K562 (cell line): Measurements from ENCODE around the gene SHLD1. TPM values are rescaled to one million over a fixed set of nuclear protein-coding genes. Genes with fewer than 3 reads are reported as not detected.

Experiments used
- ATAC-seq: fragments of 200-7000 bp; cut with Tn5 transposase; 3 replicates; pipeline ENCODE4 v1.9.1; 2020; ENCODE audit warnings: moderate library complexity
- BruUV-seq: library from RNA; stranded (reverse); fragments of 400-500 nt; replicated peaks from 2 replicates; lab custom pipeline; 2021; lab: Mats Ljungman, UMichigan
- CTCF ChIA-PET: fragments of 300-600 bp; formaldehyde crosslinking; extraction: SDS; loops from one replicate; lab custom pipeline; 2021; ENCODE audit warnings: low intra/inter-chr PET ratio; lab: Yijun Ruan, JAX
- POLR2A ChIA-PET: fragments of 300-600, 350-650 bp; sonication (Branson Sonifier 250); formaldehyde crosslinking; extraction: SDS; loops from one replicate; lab custom pipeline; 2021; ENCODE audit warnings: antibody characterized with exemption, inconsistent platforms; lab: Yijun Ruan, JAX
- DNase-seq, 4 experiments: peaks; one replicate each; pipeline versions ENCODE4 v3.0.0 to v3.0.0-alpha.2; 2011 to 2018; ENCODE audit warnings: low spot score in 3 of 4, mixed read lengths in 3 of 4; ENCODE audit errors: extremely low read depth in 1 of 4
- FAIRE-seq: peaks from 2 replicates; lab custom pipeline; 2011; peaks lifted over from hg19 to GRCh38; lab: Jason Lieb, UNC
- H2AFZ ChIP-seq: 2 replicates; pipeline ENCODE4 v1.6.0; 2011; ENCODE audit warnings: low read depth, low read length, control low read depth, inconsistent platforms
- H3K27ac ChIP-seq: fragments of 200-600 bp; 3 replicates; pipeline ENCODE4 v1.8.0; 2011; ENCODE audit warnings: low read depth, mild to moderate bottlenecking, control low read depth, inconsistent platforms, low read length, moderate library complexity, mixed read lengths; ENCODE audit errors: extremely low read depth
- H3K27me3 ChIP-seq, 2 experiments: fragments of 300-600 bp in 1 of 2; 2 replicates in 1 of 2; 3 replicates in 1 of 2; pipeline versions ENCODE4 v1.6.0 to v1.8.0; 2011; ENCODE audit warnings: inconsistent platforms in 2 of 2, low read length in 2 of 2, mild to moderate bottlenecking in 1 of 2, mixed read lengths in 1 of 2, moderate library complexity in 1 of 2; ENCODE audit not compliant: control insufficient read depth in 2 of 2, insufficient read depth in 2 of 2
- H3K36me3 ChIP-seq: fragments of 300-600 bp; 3 replicates; pipeline ENCODE4 v1.8.0; 2011; ENCODE audit warnings: mild to moderate bottlenecking, low read length, inconsistent platforms; ENCODE audit not compliant: control insufficient read depth, insufficient read depth
- H3K4me1 ChIP-seq, 2 experiments: fragments of 200-600 bp in 1 of 2; replicated peaks in 1 of 2; 2 replicates in 1 of 2; 3 replicates in 1 of 2; pipeline versions ENCODE4 v1.5.1 to v1.8.0; 2011; ENCODE audit warnings: inconsistent platforms in 2 of 2, low read length in 2 of 2, mild to moderate bottlenecking in 1 of 2, mixed read lengths in 1 of 2, moderate library complexity in 1 of 2; ENCODE audit not compliant: control insufficient read depth in 2 of 2, insufficient read depth in 2 of 2
- H3K4me2 ChIP-seq: 2 replicates; pipeline ENCODE4 v1.6.1; 2011; ENCODE audit warnings: low read length, control low read depth, inconsistent platforms, mixed read lengths; ENCODE audit not compliant: insufficient read depth
- H3K4me3 ChIP-seq: fragments of 200-600 bp; sonication (generic), shearing (Covaris generic); 2 replicates; pipeline ENCODE4 v1.5.1; 2016; ENCODE audit warnings: control low read depth, inconsistent platforms
- H3K79me2 ChIP-seq: fragments of 200-600 bp; 3 replicates; pipeline ENCODE4 v1.8.0; 2011; ENCODE audit warnings: low read length, inconsistent platforms; ENCODE audit not compliant: control insufficient read depth, insufficient read depth
- H3K9ac ChIP-seq, 2 experiments: 2 replicates each; pipeline versions ENCODE4 v1.6.0 to v1.6.1; 2011; ENCODE audit warnings: low read depth in 2 of 2, low read length in 2 of 2, control low read depth in 1 of 2, inconsistent platforms in 1 of 2, mild to moderate bottlenecking in 1 of 2, mixed read lengths in 1 of 2; ENCODE audit not compliant: insufficient read depth in 1 of 2
- H3K9me1 ChIP-seq: one replicate; pipeline ENCODE4 v1.6.0; 2011; ENCODE audit warnings: inconsistent platforms, mild to moderate bottlenecking, low read length, moderate library complexity; ENCODE audit not compliant: control insufficient read depth, insufficient read depth
- H3K9me3 ChIP-seq: replicated peaks from 2 replicates; pipeline ENCODE4 v1.5.1; 2011; ENCODE audit warnings: low read depth, low read length, inconsistent platforms; ENCODE audit not compliant: control insufficient read depth, insufficient read depth
- H4K20me1 ChIP-seq: replicated peaks from 2 replicates; pipeline ENCODE4 v1.6.1; 2011; ENCODE audit warnings: low read length, inconsistent platforms, mixed read lengths; ENCODE audit not compliant: control insufficient read depth, insufficient read depth
- CBX3 ChIP-seq, 2 experiments: IDR thresholded peaks; 1 replicate in 1 of 2; 2 replicates in 1 of 2; pipeline ENCODE4 v1.6.1; 2012; ENCODE audit warnings: inconsistent platforms in 2 of 2, low read length in 2 of 2, borderline replicate concordance in 1 of 2, control low read depth in 1 of 2
- HLTF ChIP-seq: fragments of 450-650 bp; IDR thresholded peaks from 2 replicates; pipeline ENCODE4 v1.6.1; 2016
- PHF8 ChIP-seq: fragments of 200-600 bp; sonication (generic); IDR thresholded peaks from 2 replicates; pipeline ENCODE4 v1.6.1; 2012; ENCODE audit warnings: mixed run types, mild to moderate bottlenecking, inconsistent platforms, low read length, moderate library complexity, borderline replicate concordance
- PRPF4 ChIP-seq: fragments of 200-400 bp; formaldehyde crosslinking; IDR thresholded peaks from one replicate; pipeline ENCODE4 v1.6.1; 2017; ENCODE audit warnings: low read length, low read depth, mild to moderate bottlenecking; ENCODE audit not compliant: insufficient read depth, poor library complexity, severe bottlenecking
- RHOXF2B ChIP-seq: fragments of 250-450 bp; sonication (Bioruptor Pico); conservative IDR thresholded peaks from 2 replicates; pipeline ENCODE4 v1.5.1; 2021
- ZNF253 ChIP-seq: fragments of 250-450 bp; sonication (Bioruptor Pico); conservative IDR thresholded peaks from 2 replicates; pipeline ENCODE4 v1.6.1; 2021; ENCODE audit warnings: mild to moderate bottlenecking
- WGBS: fragments of 100-300 bp; shearing (Covaris generic); methylation state at CpG from one replicate; pipeline ENCODE4 v1.1.6; 2016; ENCODE audit warnings: low coverage, mixed read lengths; ENCODE audit not compliant: insufficient coverage; ENCODE audit errors: missing lambda C conversion rate; 5-methylcytosine and 5-hydroxymethylcytosine counted together
- in situ Hi-C: fragments of 300-500 bp; cut with MboI; formaldehyde crosslinking; loops from 4 replicates; pipeline ENCODE4 v1.15.0; 2018; ENCODE audit warnings: inconsistent platforms, mixed read lengths
- intact Hi-C: fragments of 100-400 bp; cut with micrococcal nuclease; formaldehyde crosslinking; loops from 2 replicates; pipeline ENCODE4 v1.14.2; 2022
- polyA plus RNA-seq, 8 experiments: library from polyadenylated mRNA; depleted of rRNA in 4 of 8; stranded (reverse) in 5 of 8; unstranded in 3 of 8; fragments of >200 nt; fragmentation: Nextera tagmentation in 2 of 8; fragmentation: Illumina TruSeq in 1 of 8; extraction: Ambion mirVana in 2 of 8; extraction: Trizol in 1 of 8; gene quantifications; 2 replicates each; pipeline versions ENCODE4 v1.2.1 to v1.2.3, GENCODE V29; 2011 to 2014; ENCODE audit warnings: inconsistent platforms in 1 of 8, missing spikeins in 1 of 8
- total RNA-seq, 7 experiments: library from RNA; depleted of rRNA in 6 of 7; stranded (reverse); fragments of >200 nt in 6 of 7; fragmentation: Illumina TruSeq in 2 of 7; extraction: Trizol in 2 of 7; gene quantifications; 2 replicates each; pipeline versions ENCODE4 v1.2.1 to v1.2.3, GENCODE V29; 2011 to 2021; ENCODE audit warnings: low replicate concordance in 1 of 7
- TF ChIP-seq, protein P1 (sequence below): fragments of 250-450 bp; sonication (Bioruptor Pico); IDR thresholded peaks from 2 replicates; pipeline ENCODE4 v1.4.0; 2020; ENCODE audit warnings: borderline replicate concordance
- TF ChIP-seq, protein P2 (sequence below): fragments of 200-600 bp; sonication (generic); IDR thresholded peaks from one replicate; pipeline ENCODE4 v1.6.1; 2012; ENCODE audit warnings: mild to moderate bottlenecking, low read depth, low read length, inconsistent platforms

SHLD1 gene
- total and polyA plus RNA-seq, 9 of the 15 experiments (the other 6 are each of a cell fraction or from before 2014, with no cell fraction given): 3.7 to 21.6 (median 8.2) TPM

DNA sequence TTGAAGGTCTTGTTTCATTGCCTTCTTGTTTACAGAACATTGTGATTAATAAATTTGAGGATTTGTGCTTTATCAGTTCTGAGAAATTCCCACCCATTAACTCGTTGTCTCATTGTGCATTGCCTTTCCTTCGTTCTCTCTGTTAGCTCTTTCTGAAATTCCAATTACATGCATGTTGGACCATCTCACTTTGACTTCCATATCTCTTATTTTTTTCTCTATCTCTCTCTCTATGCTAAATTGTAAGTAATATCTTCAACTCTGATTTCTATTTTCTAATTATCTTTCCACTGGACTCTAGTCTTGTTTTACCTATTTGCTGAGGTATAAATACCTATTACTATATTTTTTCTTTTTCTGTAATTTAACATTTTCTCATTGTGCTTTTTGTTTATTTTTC is 92.3 kb downstream of the SHLD1 start:
- TF ChIP-seq PHF8 (no peak), RHOXF2B (CRISPR knock-in tag) (no peak), ZNF253 (no peak), PRPF4 (no peak), HLTF (no peak), CBX3 (IDR thresholded peaks at IDR 0.05; ENCODE audit: borderline replicate concordance in 1 of 2, low read length in 2 of 2) (no peak)
- TF ChIP-seq, protein P1, sequence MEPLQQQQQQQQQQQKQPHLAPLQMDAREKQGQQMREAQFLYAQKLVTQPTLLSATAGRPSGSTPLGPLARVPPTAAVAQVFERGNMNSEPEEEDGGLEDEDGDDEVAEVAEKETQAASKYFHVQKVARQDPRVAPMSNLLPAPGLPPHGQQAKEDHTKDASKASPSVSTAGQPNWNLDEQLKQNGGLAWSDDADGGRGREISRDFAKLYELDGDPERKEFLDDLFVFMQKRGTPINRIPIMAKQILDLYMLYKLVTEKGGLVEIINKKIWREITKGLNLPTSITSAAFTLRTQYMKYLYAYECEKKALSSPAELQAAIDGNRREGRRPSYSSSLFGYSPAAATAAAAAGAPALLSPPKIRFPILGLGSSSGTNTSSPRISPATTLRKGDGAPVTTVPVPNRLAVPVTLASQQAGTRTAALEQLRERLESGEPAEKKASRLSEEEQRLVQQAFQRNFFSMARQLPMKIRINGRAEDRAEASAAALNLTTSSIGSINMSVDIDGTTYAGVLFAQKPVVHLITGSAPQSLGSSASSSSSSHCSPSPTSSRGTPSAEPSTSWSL (CRISPR knock-in tag): no peak
- TF ChIP-seq, protein P2, sequence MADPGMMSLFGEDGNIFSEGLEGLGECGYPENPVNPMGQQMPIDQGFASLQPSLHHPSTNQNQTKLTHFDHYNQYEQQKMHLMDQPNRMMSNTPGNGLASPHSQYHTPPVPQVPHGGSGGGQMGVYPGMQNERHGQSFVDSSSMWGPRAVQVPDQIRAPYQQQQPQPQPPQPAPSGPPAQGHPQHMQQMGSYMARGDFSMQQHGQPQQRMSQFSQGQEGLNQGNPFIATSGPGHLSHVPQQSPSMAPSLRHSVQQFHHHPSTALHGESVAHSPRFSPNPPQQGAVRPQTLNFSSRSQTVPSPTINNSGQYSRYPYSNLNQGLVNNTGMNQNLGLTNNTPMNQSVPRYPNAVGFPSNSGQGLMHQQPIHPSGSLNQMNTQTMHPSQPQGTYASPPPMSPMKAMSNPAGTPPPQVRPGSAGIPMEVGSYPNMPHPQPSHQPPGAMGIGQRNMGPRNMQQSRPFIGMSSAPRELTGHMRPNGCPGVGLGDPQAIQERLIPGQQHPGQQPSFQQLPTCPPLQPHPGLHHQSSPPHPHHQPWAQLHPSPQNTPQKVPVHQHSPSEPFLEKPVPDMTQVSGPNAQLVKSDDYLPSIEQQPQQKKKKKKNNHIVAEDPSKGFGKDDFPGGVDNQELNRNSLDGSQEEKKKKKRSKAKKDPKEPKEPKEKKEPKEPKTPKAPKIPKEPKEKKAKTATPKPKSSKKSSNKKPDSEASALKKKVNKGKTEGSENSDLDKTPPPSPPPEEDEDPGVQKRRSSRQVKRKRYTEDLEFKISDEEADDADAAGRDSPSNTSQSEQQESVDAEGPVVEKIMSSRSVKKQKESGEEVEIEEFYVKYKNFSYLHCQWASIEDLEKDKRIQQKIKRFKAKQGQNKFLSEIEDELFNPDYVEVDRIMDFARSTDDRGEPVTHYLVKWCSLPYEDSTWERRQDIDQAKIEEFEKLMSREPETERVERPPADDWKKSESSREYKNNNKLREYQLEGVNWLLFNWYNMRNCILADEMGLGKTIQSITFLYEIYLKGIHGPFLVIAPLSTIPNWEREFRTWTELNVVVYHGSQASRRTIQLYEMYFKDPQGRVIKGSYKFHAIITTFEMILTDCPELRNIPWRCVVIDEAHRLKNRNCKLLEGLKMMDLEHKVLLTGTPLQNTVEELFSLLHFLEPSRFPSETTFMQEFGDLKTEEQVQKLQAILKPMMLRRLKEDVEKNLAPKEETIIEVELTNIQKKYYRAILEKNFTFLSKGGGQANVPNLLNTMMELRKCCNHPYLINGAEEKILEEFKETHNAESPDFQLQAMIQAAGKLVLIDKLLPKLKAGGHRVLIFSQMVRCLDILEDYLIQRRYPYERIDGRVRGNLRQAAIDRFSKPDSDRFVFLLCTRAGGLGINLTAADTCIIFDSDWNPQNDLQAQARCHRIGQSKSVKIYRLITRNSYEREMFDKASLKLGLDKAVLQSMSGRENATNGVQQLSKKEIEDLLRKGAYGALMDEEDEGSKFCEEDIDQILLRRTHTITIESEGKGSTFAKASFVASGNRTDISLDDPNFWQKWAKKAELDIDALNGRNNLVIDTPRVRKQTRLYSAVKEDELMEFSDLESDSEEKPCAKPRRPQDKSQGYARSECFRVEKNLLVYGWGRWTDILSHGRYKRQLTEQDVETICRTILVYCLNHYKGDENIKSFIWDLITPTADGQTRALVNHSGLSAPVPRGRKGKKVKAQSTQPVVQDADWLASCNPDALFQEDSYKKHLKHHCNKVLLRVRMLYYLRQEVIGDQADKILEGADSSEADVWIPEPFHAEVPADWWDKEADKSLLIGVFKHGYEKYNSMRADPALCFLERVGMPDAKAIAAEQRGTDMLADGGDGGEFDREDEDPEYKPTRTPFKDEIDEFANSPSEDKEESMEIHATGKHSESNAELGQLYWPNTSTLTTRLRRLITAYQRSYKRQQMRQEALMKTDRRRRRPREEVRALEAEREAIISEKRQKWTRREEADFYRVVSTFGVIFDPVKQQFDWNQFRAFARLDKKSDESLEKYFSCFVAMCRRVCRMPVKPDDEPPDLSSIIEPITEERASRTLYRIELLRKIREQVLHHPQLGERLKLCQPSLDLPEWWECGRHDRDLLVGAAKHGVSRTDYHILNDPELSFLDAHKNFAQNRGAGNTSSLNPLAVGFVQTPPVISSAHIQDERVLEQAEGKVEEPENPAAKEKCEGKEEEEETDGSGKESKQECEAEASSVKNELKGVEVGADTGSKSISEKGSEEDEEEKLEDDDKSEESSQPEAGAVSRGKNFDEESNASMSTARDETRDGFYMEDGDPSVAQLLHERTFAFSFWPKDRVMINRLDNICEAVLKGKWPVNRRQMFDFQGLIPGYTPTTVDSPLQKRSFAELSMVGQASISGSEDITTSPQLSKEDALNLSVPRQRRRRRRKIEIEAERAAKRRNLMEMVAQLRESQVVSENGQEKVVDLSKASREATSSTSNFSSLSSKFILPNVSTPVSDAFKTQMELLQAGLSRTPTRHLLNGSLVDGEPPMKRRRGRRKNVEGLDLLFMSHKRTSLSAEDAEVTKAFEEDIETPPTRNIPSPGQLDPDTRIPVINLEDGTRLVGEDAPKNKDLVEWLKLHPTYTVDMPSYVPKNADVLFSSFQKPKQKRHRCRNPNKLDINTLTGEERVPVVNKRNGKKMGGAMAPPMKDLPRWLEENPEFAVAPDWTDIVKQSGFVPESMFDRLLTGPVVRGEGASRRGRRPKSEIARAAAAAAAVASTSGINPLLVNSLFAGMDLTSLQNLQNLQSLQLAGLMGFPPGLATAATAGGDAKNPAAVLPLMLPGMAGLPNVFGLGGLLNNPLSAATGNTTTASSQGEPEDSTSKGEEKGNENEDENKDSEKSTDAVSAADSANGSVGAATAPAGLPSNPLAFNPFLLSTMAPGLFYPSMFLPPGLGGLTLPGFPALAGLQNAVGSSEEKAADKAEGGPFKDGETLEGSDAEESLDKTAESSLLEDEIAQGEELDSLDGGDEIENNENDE: no peak
- 0 out of 2 replicates have a peak, but pooled peaks cover 3% of the 10 kb centered on the region for H4K20me1 ChIP-seq
- H3K9ac ChIP-seq: no peak overlapping the region
- H3K27me3 ChIP-seq: no peaks in the 10 kb centered on the region
- no peaks in the 10 kb centered on the region for H3K9me1 ChIP-seq
- no peak overlapping the region for H3K4me3 ChIP-seq
- POLR2A ChIA-PET: no interaction called here
- no peak overlapping the region for H3K4me2 ChIP-seq
- BruUV-seq: no TSS peak
- no peaks in the 10 kb centered on the region for H3K79me2 ChIP-seq
- no peaks in the 10 kb centered on the region for H3K36me3 ChIP-seq
- H3K4me1 ChIP-seq: no peaks in the 10 kb centered on the region; a peak in 2 of 5 replicates
- FAIRE-seq (no peak), ATAC-seq (no peak), DNase-seq (no peak)
- no peaks in the 10 kb centered on the region for H3K9me3 ChIP-seq
- 6% methylated on average over 2 of the region's 2 CpGs for WGBS
- CTCF ChIA-PET: no interaction called here
- in situ Hi-C loops: no loop called here
- no peak overlapping the region for H3K27ac ChIP-seq
- intact Hi-C loops: no loop called here
- no peak overlapping the region for H2AFZ ChIP-seq
